TTC549 (cell line): ENCODE data around the gene RNF152.

Source experiments
- FAIRE-seq: peaks from 2 replicates; lab custom pipeline; 2012; peaks lifted over from hg19 to GRCh38; lab: Jason Lieb, UNC

The RNF152 gene

GRCh38 chr18:61892683-61893308, at the start of gene RNF152:
TSS of gene RNF152 (minus strand) at chr18:61893007. CDS start at chr18:61816463, 76,544 bp downstream.
- FAIRE-seq = no peak

GRCh38 chr18:61941948-61942471, 49.2 kb upstream of the RNF152 start:
- FAIRE-seq = no peak

- no peak for FAIRE-seq
Measured at GRCh38 chr18:61939046-61939674, 46.4 kb upstream of the RNF152 start.

GRCh38 chr18:61935362-61935761, 42.6 kb upstream of the RNF152 start:
- FAIRE-seq = no peak

- no peak for FAIRE-seq
Measured at GRCh38 chr18:61931654-61932379, 39.0 kb upstream of the RNF152 start.

GRCh38 chr18:61929881-61930640, 37.3 kb upstream of the RNF152 start:
- no peak for FAIRE-seq

DNA sequence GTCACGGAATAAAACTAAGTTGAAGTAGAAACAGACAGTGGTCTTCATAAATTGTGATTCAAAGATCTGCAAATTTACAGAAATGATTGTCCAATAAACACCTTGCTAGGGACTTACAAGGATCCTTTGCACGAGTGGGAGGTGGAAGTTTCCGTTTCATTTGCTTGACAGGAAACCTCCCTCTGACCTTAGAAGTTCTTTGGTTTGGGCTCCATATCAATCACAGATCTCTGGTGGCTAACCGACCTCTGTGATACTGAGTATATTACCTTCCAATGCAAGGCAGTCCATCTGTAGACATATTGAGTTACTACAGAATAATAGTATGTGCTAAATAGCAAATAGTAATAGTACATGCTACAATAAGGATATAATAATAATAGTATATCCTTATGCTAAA, 33.7 kb upstream of the RNF152 start:
- no peak for FAIRE-seq

- FAIRE-seq = no peak
Measured at GRCh38 chr18:61924550-61924949, 31.7 kb upstream of the RNF152 start.

DNA sequence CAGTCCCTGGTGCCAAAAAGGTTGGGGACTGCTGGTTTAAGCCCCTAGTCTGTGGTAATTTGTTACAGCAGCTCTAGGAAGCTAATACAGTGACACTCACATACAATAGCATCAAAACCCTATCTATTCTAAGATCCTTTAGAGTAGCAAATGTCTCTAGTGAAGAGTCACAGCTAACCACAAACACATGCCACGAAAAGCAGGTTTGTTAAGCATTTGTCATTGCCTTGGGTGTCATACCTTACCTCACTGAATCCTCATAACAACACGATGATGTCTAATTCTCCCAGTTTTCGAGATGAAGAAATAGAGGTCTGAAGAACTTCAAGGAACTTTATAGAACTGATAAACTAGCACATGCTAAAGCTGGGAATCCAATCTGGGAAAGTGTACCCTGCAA, 29.6 kb upstream of the RNF152 start:
- no peak for FAIRE-seq

DNA sequence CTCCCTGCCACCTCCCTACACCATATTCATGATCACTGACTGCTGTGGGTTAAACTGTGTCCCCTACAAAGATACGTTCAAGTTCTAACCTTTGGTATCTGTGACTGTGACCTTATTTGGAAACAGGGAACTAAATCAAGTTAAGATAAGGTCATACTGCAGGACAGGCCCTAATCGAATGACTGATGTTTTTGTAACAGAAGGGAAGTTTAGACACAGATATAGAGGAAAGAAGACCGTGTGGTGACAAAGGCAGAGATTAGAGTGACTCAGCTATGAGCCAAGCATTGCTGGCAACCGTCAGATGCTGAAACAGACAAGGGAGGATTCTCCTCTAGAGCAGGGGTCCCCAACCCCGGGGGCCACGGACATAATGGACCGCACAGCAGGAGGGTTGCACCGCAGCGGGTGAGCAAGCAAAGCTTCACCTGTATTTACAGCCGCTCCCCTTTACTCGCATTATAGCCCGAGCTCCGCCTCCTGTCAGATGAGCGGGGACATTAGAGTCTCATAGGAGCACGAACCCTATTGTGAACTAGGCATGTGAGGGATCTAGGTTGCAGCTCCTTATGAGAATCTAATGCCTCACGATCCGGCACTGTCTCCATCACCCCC, 28.9 kb upstream of the RNF152 start:
- FAIRE-seq = no peak

GRCh38 chr18:61917818-61918217, 25.0 kb upstream of the RNF152 start:
- FAIRE-seq = no peak

- FAIRE-seq = no peak
Measured at GRCh38 chr18:61912476-61912875, 19.7 kb upstream of the RNF152 start.

GRCh38 chr18:61910101-61910500, 17.3 kb upstream of the RNF152 start:
- no peak for FAIRE-seq

DNA sequence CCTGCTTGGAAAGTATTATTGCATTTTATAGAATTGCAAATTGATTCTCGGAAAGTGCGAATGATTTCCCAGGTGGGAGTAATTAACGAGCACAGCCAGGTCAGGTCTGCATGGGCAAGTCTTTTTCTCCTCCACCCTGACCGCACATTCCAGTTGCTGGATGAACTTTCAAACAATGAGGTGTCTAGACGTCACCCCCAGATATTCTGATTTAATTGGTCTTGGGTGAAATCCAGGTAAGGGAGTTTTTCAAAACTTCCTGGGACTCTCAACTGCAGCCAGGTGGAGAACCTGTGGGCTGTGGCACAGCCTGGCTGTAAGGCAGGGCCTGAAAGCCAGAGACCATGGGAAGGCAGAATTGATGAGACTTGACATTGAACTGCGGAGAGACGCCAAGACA, 15.9 kb upstream of the RNF152 start:
- no peak for FAIRE-seq

DNA sequence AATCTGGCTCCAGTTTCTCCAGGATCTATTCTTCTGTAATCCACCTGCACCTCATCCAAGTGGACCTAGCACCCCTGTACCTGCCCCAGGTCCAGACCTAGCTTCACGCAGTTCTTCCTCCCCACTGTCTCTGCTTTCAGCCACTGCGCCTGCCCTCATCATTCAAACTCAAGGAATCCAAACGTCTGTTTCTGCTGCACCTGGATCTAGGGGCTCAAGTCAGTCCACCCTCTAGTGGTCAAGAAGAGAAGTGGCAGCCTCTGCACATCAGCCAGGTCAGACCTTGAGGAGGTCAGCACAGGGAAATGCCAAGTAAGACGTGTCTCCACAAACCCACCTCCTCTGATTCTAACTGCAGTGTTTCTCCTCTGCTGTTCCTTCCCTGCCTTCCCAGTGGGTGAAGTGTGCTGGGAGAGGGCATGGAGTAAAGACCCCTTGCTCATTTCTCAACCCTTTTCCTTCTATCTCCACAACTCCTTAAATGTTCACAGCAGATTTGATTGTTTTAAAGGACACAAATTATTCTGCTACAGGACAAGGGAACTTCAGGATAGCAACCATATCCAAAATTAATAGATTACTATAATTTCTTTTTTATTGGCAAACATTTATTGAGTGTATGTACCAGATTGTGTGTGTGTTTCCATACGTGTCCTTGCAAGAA, 8.6 kb upstream of the RNF152 start:
- no peak for FAIRE-seq

DNA sequence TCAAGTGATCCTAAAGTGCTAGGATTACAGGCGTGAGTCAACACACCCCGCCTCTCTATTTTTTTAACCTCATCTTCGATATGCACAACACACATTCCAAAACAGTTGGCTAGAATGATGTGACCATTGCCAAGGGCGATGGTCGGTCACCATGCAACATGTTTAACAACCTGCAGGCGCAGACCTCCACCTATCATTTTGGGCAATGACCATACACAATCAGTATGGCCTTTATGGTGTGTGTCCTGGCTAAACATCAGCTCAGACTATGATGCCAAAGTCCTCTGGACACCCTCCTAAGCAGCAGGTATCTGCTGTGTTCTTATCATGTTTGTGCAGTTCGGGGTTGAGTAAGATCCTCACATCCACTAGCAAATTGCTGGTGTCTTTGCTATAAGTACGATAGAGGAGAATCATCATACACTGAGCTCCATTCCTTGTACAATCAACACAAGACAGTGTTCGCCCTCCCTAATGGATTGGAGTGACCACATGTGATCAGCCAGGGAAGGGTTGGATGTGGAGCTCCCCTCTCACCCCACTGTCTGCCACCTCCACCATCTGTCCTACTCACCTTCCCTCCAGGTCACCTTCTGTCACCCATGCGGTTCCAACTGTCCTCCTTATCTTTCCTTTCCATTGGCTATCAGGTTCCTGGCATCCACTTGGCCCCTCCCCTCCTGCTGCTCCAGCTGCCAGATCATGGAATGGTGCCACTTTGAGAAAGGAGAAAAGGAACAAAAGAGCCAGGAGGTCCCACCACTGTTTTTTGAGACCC, 7.9 kb upstream of the RNF152 start:
- no peak for FAIRE-seq

- no peak for FAIRE-seq
Measured at GRCh38 chr18:61898640-61899101, 5.9 kb upstream of the RNF152 start.

DNA sequence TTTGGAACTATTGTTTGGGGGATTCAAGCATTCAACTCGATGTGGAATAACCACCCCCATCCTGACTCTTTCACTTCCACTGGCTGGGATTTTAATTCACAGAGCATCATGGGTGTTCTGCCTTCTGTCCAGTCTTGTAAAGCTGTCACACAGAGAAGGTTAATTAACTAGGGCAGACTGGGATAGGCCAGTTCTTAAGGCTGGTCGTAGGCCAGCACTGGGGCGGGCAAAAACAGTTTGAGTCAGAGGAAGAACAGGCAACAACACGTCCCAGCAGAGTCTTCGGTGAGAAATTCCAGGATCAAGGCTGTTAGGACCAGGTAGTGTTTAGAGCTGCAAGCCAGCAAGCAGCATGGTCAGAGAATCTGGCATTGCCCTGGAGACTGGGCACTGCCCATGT, 4.0 kb upstream of the RNF152 start:
- FAIRE-seq = no peak

DNA sequence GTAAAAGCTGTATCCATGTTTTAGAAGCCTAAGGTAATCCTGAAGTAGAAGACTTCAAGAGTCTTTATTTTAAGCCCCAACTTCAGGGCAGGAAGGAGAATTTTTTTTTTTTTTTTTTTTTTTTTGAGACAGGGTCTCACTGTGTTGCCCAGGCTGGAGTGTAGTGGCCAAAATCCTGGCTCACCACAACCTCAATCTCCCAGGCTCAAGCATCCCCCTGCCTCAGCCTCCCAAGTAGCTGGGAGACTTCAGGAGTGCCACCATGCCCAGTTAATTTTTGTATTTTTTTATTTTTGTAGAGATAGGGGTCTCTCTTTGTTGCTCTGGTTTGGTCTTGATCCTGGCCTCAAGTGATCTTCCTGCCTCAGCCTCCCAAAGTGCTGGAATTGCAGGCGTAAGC, 3.3 kb upstream of the RNF152 start:
- no peak for FAIRE-seq

DNA sequence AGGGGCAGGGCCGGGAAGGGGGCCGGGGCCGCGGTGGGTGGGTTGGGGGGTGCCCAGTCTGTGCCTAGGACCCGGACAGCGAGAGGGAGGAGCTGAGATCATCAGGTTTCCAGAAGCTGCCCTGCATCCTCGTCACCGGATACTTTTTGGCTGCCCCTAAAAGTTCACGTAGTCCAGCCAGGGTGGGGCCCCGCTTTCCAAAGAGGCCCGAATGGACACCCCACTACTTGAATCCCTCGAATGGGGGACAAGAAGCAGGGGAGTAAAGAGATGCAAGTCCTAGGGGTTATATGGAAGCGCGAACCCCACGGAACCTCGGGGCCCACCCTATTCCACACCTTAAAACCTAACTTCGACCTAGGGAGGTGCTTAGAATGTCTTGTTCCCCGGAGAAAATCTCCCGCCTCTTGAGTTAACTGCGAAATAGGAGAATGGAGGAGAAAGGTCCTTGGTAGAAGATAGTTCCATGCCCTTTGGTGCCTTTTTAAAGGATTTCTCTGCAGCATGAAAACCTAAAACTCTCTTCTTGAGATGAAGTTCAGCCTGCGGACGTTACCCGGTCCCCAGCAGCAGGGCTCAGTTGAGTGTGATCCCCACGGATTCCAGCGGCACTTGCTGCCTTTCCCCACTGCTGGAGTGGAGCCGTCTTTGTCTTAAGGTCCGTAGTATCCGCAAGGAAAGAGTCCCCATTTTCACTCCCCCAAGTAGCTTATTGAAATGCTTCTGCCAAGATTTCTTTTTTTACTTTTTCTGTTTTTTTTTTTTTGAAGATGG, 2.1 kb upstream of the RNF152 start:
- no peak for FAIRE-seq
